GM19023 (cell line): ENCODE measurements around the gene PRSS22.

ENCODE experiments used
- ATAC-seq: cut with Tn5 transposase; IDR thresholded peaks from one replicate; pipeline ENCODE4 v1.9.1; 2021; ENCODE audit warnings: mild to moderate bottlenecking, moderate library complexity; ENCODE audit not compliant: unreplicated experiment

PRSS22 gene

DNA sequence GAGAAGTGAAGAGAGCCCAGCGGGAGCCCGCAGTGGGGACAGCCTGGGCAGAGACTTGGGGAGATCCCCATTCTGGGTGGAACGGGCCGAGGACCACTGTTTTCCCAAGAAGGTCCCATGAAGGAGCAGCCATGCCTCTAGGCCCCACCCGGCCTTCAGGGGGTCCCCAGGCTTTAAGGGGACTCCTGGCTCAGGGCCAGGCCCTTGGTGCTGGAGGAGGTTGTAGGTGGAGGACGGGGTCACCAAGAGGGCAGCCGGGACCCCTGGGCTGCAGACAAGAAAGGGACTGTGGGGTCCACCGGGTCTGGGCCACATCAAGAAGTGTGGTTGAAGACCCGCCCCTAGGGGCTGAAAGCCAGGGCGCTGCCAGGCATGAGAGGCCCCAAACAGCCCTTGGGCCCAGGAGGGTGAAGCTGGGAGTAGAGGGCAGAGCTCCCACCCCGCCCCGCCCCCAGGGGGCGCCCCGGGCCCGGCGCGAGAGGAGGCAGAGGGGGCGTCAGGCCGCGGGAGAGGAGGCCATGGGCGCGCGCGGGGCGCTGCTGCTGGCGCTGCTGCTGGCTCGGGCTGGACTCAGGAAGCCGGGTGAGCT is 41.1 kb downstream of the PRSS22 start, which contains the start of gene PRSS21:
TSS of gene PRSS21 (plus strand) at position 487 of the 589 bp plus-strand sequence. CDS start at position 519, 32 bp downstream.
- ATAC-seq = no peak

DNA sequence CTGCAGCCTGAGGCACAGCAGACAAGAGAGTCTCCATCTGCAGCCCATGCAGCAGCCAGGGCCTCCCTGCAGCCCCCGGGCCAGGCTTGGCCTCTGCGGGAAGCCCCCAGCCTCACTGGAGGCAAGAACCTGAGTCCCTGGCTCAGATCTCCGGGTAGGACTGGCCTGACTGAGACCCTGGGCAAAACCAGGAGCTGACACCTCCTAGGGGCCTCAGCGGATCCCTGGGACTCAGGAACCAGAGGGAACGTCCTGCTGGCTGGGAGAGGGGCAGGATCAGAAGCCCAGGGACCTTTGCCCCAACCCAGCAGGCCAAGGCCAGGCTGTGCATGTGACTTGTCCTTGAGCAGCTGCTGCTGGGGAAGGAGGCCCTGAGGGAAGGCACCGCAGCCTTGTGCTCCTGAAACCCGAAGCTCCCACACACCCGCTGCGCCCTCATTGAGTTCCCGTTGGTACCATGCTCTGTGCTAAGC is 42.6 kb downstream of the PRSS22 start:
- ATAC-seq = no peak

DNA sequence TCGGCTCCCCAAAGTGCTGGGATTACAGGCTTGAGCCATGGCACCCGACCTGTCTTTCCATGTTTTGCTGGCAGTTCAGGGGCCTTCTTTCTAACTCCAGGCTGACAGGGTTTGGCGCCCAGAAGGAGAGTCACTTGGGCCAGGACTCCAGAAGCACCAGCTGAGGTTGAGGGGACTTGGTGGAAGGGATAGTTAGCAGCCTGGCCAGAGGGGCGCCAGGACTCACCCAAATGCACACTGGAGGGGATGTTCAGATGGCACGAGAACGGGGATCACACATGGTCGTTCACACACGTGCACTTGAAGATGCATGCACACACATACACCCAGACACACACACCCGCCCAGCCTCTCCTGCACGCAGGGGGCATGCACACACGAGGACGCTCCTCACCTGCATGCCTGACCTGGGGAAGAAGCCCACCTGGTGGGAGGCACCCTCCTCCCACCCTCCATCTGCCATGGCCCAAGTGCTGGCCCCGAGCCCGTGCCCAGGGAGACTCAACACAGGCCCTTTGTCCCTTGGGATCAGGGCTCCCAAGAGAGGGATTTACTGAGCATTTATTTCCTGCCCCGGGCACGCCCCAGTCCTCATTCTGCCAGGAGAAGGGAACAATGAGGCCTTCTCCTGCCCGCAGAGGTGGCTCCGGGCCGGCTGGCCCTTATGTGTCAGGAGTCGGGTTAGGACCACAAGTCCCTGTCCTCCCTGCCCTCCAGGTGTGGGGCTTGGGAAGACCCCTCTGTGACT is 43.2 kb downstream of the PRSS22 start:
- ATAC-seq = no peak

GRCh38 chr16:2813771-2814221 is 44.2 kb downstream of the PRSS22 start:
- ATAC-seq = no peak

DNA sequence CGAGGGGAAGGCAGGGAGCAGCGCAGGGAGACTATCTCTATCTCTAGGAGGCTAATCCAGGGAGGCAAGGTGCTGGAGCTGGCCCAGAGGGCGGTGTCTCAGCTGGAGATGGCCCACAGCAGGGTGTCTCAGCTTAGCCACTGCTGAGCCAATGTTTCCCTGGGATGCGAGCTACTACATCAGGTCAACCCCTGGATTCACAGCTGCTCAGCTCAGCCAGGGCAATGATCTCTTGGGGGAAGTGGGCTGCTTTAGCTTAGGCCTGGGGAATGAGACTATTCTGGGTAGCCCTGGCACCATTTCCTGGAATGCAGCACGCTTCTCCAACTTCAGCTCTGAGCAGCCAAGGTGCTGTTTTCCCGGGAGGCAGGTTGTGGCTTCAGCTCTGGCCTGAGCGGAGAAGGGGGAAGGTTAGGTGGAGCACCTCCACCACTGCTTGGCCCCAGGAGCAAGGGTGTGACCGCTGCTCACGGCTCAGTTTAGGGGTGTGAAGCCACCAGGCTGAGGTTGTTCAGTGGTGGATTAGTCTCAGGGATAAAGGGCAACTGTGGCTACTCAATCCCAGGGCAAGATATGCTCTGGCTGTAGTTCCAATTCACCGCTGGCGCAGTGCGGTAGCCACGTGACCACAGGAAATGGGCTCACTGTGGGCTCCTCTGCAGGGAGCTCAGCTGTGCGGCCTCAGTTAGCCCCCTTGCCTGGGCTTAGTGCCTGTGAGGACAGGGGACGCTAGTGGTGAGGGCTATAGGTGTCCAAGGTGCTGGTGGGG is 46.1 kb downstream of the PRSS22 start:
- no peak for ATAC-seq

- no peak for ATAC-seq
Observed at GRCh38 chr16:2810651-2811050, 47.3 kb downstream of the PRSS22 start.

DNA sequence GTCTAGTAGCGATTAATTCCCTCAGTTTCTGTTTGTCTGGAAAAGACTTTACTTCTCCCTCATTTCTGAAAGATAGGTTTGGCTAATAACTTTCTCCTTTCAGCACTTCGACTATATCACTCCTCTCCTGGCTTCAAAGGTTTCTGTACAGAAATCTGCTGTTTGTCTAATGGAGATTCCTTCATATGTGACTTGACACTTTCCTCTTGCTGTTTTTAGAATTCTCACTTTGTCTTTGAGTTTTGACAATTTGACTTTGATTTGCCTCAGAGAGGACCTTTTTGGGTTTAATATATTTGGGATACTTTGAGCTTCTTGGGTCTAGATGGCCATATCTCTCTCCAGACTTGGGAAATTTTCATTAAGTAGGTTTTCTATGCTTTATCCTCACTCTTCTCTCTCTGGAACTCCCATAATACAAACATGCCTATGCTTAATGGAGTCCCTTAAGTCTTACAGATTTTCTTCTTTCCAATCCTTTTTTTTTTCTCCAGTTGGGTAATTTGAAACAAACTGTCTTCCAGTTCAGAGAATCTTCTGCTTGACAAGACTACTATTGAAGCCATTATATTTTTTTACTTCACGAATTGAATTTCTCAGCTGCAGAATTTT is 48.7 kb downstream of the PRSS22 start:
- ATAC-seq = no peak

DNA sequence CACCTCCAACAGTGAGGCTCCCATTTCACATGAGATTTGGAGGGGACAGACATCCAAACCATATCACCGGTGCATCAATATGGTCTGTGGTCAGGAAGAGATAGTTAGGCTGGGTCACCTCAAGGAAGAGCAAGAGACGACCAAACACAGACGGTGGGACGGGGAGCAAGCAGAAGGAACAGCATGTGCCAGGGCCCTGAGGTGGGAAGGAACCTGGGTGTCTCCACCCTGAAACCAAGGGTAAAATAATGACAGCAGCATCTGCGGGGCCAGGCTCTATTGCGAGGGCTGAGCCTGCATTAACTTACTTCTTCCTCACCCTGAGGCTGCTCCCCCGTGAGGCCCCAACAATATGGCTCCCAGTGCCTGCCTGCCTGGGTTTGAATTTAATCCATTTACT is 49.8 kb downstream of the PRSS22 start:
- no peak for ATAC-seq

DNA sequence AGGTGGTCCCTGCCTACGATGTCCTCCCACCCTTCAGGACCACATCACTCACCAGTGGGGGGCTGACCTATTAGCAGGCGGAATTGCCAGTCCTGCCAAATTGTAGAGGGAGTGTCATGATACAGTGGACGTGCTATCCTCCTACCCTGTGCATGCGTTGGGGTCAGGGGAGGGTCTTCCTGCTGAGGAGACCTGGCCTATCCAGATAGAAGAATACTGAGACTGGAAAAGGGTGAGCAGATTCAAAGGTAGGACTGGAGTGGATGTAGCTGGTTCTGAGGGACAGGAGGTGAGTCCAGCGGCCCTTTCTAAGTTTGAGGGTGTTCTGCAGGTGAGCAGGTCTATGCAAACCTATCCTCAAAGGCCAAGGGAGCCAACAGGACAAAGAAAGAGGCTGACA is 51.7 kb downstream of the PRSS22 start:
- no peak for ATAC-seq

GRCh38 chr16:2804728-2805127 is 53.2 kb downstream of the PRSS22 start:
- ATAC-seq = no peak

- no peak for ATAC-seq
Observed at GRCh38 chr16:2803545-2804195, 54.3 kb downstream of the PRSS22 start.
